OCI-LY3 (cell line): Measurements from ENCODE around the gene EIF2AK3.

ENCODE experiments used
- H2AFZ ChIP-seq: fragments of 200-600, 300-600 bp; shearing (Covaris generic); 2 replicates; pipeline ENCODE4 v1.6.0; 2014; ENCODE audit warnings: antibody characterized with exemption, low read depth, low read length
- H3K27ac ChIP-seq: fragments of 200-600, 300-600 bp; sonication (generic); 2 replicates; pipeline ENCODE4 v1.5.1; 2014; ENCODE audit warnings: mild to moderate bottlenecking, low read length, moderate library complexity, mixed read lengths
- H3K27me3 ChIP-seq: fragments of 200-600, 300-600 bp; sonication (generic); 2 replicates; pipeline ENCODE4 v1.6.1; 2014; ENCODE audit warnings: low read depth, low read length, mixed read lengths
- H3K36me3 ChIP-seq: fragments of 200-600, 300-600 bp; sonication (generic); replicated peaks from 2 replicates; pipeline ENCODE3; 2014; ENCODE audit warnings: low read depth, low read length, mixed read lengths
- H3K4me1 ChIP-seq: fragments of 300-600, 200-600 bp; sonication (generic); 2 replicates; pipeline ENCODE4 v1.6.1; 2014; ENCODE audit warnings: low read length, mixed read lengths
- H3K4me2 ChIP-seq: fragments of 200-600, 300-600 bp; sonication (generic); 2 replicates; pipeline ENCODE4 v1.6.1; 2014; ENCODE audit warnings: low read length, mixed read lengths
- H3K4me3 ChIP-seq: fragments of 300-600, 200-600 bp; sonication (generic); 2 replicates; pipeline ENCODE4 v1.5.1; 2014; ENCODE audit warnings: antibody characterized with exemption, mild to moderate bottlenecking, low read length, moderate library complexity
- H3K79me2 ChIP-seq: fragments of 300-600, 200-600 bp; shearing (Covaris generic); 2 replicates; pipeline ENCODE4 v1.6.1; 2014; ENCODE audit warnings: mild to moderate bottlenecking, low read length, mixed read lengths
- H3K9ac ChIP-seq: fragments of 300-600, 200-600 bp; shearing (Covaris generic); 2 replicates; pipeline ENCODE4 v1.6.0; 2014; ENCODE audit warnings: mild to moderate bottlenecking, low read length, moderate library complexity
- H3K9me3 ChIP-seq: fragments of 200-600, 300-600 bp; shearing (Covaris generic); 2 replicates; pipeline ENCODE4 v1.6.1; 2014; ENCODE audit warnings: low read length, mixed read lengths; ENCODE audit not compliant: insufficient read depth
- H4K20me1 ChIP-seq: fragments of 200-600, 300-600 bp; sonication (generic); 2 replicates; pipeline ENCODE4 v1.6.1; 2016; ENCODE audit warnings: low read length, mixed read lengths; ENCODE audit not compliant: insufficient read depth
- CTCF ChIP-seq: fragments of 200-600, 300-600 bp; sonication (generic); IDR thresholded peaks from 2 replicates; pipeline ENCODE4 v1.5.1; 2014; ENCODE audit warnings: antibody characterized with exemption, low read length, low read depth
- EZH2phosphoT487 ChIP-seq: fragments of 200-600 bp; shearing (Covaris generic); IDR thresholded peaks from 2 replicates; pipeline ENCODE4 v1.6.1; 2018; ENCODE audit warnings: antibody characterized with exemption, mixed run types, low read depth

Gene EIF2AK3

GRCh38 chr2:88668862-88669261 is 41.6 kb upstream of the EIF2AK3 start:
- H3K9me3 ChIP-seq, result no peaks in the 10 kb centered on the region
- H2AFZ ChIP-seq, result no peak overlapping the region
- no peak overlapping the region for H3K4me2 ChIP-seq
- no peaks in the 10 kb centered on the region for H3K79me2 ChIP-seq
- H3K36me3 ChIP-seq, result no peaks in the 10 kb centered on the region
- no peaks in the 10 kb centered on the region for H3K4me1 ChIP-seq
- TF ChIP-seq CTCF, result no peak
- no peak for TF ChIP-seq EZH2phosphoT487
- no peak overlapping the region for H3K4me3 ChIP-seq
- H3K27me3 ChIP-seq, result no peaks in the 10 kb centered on the region
- no peak overlapping the region for H3K9ac ChIP-seq
- H3K27ac ChIP-seq, result no peak overlapping the region
- no peaks in the 10 kb centered on the region for H4K20me1 ChIP-seq

- Histone ChIP-seq H4K20me1 (no peaks in the 10 kb centered on the region), H3K4me1 (no peaks in the 10 kb centered on the region), H2AFZ (no peak overlapping the region), H3K9ac (no peak overlapping the region), H3K27me3 (0 out of 2 replicates have a peak, but pooled peaks cover 3% of the 10 kb centered on the region), H3K79me2 (no peaks in the 10 kb centered on the region), H3K4me2 (no peak overlapping the region), H3K27ac (no peak overlapping the region), H3K36me3 (no peaks in the 10 kb centered on the region), H3K9me3 (no peaks in the 10 kb centered on the region), H3K4me3 (no peak overlapping the region)
- no peak for TF ChIP-seq EZH2phosphoT487
- TF ChIP-seq CTCF, result 0 out of 2 replicates have a peak, but pooled peaks have one; percentile 11
Observed at GRCh38 chr2:88667219-88667618, 40.0 kb upstream of the EIF2AK3 start.

DNA sequence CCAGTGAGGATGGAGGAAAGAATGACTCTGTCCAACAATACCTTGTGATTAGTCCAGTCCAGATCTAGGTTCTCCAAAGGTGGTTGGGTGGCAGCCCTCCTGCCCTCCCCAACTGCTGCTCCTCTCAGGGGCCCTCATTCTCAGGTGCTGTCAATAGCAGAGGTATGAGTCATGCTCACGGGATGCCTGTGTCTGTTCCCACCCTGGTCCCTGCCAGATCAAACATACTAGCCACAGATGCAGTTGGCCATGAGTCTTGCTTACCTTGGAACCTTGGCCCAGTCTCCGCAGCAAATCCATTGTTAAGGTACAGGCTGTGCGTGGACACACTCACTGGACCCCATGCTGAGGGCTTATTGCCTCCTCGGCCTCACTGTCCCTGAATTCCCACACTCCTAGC is 39.3 kb upstream of the EIF2AK3 start:
- Histone ChIP-seq H4K20me1 (no peaks in the 10 kb centered on the region), H3K27ac (no peak overlapping the region), H2AFZ (no peak overlapping the region), H3K4me3 (no peak overlapping the region), H3K9ac (no peak overlapping the region), H3K27me3 (0 out of 2 replicates have a peak, but pooled peaks cover 3% of the 10 kb centered on the region), H3K9me3 (no peaks in the 10 kb centered on the region), H3K4me2 (no peak overlapping the region), H3K4me1 (no peaks in the 10 kb centered on the region), H3K36me3 (no peaks in the 10 kb centered on the region), H3K79me2 (no peaks in the 10 kb centered on the region)
- no peak for TF ChIP-seq EZH2phosphoT487
- TF ChIP-seq CTCF, result no peak

- Histone ChIP-seq H3K27me3 (0 out of 2 replicates have a peak, but pooled peaks cover 3% of the 10 kb centered on the region), H3K79me2 (no peaks in the 10 kb centered on the region), H2AFZ (no peak overlapping the region), H3K4me2 (no peak overlapping the region), H3K9me3 (no peaks in the 10 kb centered on the region), H3K4me3 (no peak overlapping the region), H3K27ac (no peak overlapping the region), H3K36me3 (no peaks in the 10 kb centered on the region), H3K4me1 (no peaks in the 10 kb centered on the region), H3K9ac (no peak overlapping the region), H4K20me1 (no peaks in the 10 kb centered on the region)
- TF ChIP-seq EZH2phosphoT487 (no peak), CTCF (no peak)
Observed at GRCh38 chr2:88660622-88661021, 33.4 kb upstream of the EIF2AK3 start.
